HCT116 (cell line): Measurements from ENCODE around the gene PHF2. TPM values are rescaled to one million over a fixed set of nuclear protein-coding genes. Genes with fewer than 3 reads are reported as not detected.

Experiments used
- ATAC-seq: fragments of 200-7000 bp; cut with Tn5 transposase; 2 replicates; pipeline ENCODE4 v1.9.1; 2020; ENCODE audit warnings: mild to moderate bottlenecking, moderate library complexity
- BruUV-seq: library from RNA; stranded (reverse); fragments of 400-500 nt; replicated peaks from 2 replicates; lab custom pipeline; 2021; lab: Mats Ljungman, UMichigan
- CTCF ChIA-PET: fragments of 300-600 bp; sonication (Branson Sonifier 250); formaldehyde crosslinking; loops from one replicate; lab custom pipeline; 2021; ENCODE audit warnings: antibody characterized with exemption; lab: Charles Lee
- POLR2A ChIA-PET: fragments of 300-600, 350-600 bp; sonication (Branson Sonifier 250); formaldehyde crosslinking; loops from one replicate; lab custom pipeline; 2021; ENCODE audit warnings: antibody characterized with exemption; lab: Charles Lee
- RAD21 ChIA-PET, 2 experiments: fragments of 300-600 bp; sonication (Branson Sonifier 250); formaldehyde crosslinking; loops; one replicate each; lab custom pipeline; 2023; ENCODE audit warnings: low total read pairs in 2 of 2; ENCODE audit not compliant: uncharacterized antibody in 2 of 2, unreplicated experiment in 2 of 2, low non-redundant PET in 1 of 2; lab: Charles Lee
- DNase-seq: peaks from one replicate; pipeline ENCODE4 v3.0.0-alpha.2; 2010; ENCODE audit warnings: low read depth, low spot score
- H2AFZ ChIP-seq: fragments of 200-600 bp; shearing (Covaris generic), sonication (generic); 2 replicates; pipeline ENCODE4 v1.6.1; 2017; ENCODE audit warnings: low read depth, mixed run types, mixed read lengths, antibody characterized with exemption, low read length; ENCODE audit not compliant: poor library complexity, severe bottlenecking
- H3K27ac ChIP-seq: 2 replicates; pipeline ENCODE4 v1.5.1; 2012; ENCODE audit warnings: low read depth, low read length
- H3K27me3 ChIP-seq: fragments of 200-600 bp; sonication (generic); 2 replicates; pipeline ENCODE4 v1.6.1; 2016; ENCODE audit warnings: mixed run types, low read length, mixed read lengths; ENCODE audit not compliant: insufficient read depth
- H3K36me3 ChIP-seq, 2 experiments: fragments of 200-500 bp in 1 of 2; fragments of 200-600 bp in 1 of 2; sonication (Bioruptor generic) in 1 of 2; sonication (generic) in 1 of 2; 2 replicates each; pipeline versions ENCODE4 v1.5.1 to v1.6.1; 2014 to 2016; ENCODE audit warnings: low read length in 2 of 2, inconsistent platforms in 1 of 2, mixed read lengths in 1 of 2, mixed run types in 1 of 2; ENCODE audit not compliant: insufficient read depth in 2 of 2, control insufficient read depth in 1 of 2
- H3K4me1 ChIP-seq, 2 experiments: fragments of 200-600 bp in 1 of 2; sonication (generic) in 1 of 2; 2 replicates each; pipeline versions ENCODE4 v1.5.1 to v1.6.1; 2012 to 2017; ENCODE audit warnings: low read length in 2 of 2, inconsistent platforms in 1 of 2, mild to moderate bottlenecking in 1 of 2, mixed read lengths in 1 of 2, mixed run types in 1 of 2, moderate library complexity in 1 of 2; ENCODE audit not compliant: insufficient read depth in 2 of 2, control insufficient read depth in 1 of 2
- H3K4me2 ChIP-seq: fragments of 200-600 bp; sonication (generic); 2 replicates; pipeline ENCODE4 v1.6.1; 2017; ENCODE audit warnings: mixed run types, low read length, mixed read lengths
- H3K4me3 ChIP-seq, 2 experiments: fragments of 200-600 bp in 1 of 2; sonication (generic) in 1 of 2; replicated peaks in 1 of 2; 2 replicates each; pipeline ENCODE4 v1.5.1; 2011 to 2016; ENCODE audit warnings: low read length in 2 of 2, control low read depth in 1 of 2, low read depth in 1 of 2, mild to moderate bottlenecking in 1 of 2, mixed read lengths in 1 of 2, mixed run types in 1 of 2
- H3K79me2 ChIP-seq: fragments of 200-600 bp; sonication (generic); 2 replicates; pipeline ENCODE4 v1.6.1; 2017; ENCODE audit warnings: mild to moderate bottlenecking, mixed run types, low read length, moderate library complexity, mixed read lengths; ENCODE audit not compliant: insufficient read depth
- H3K9ac ChIP-seq: fragments of 200-600 bp; sonication (generic); 2 replicates; pipeline ENCODE4 v1.6.1; 2016; ENCODE audit warnings: low read length, mixed read lengths
- H3K9me2 ChIP-seq: fragments of 200-600 bp; sonication (generic), shearing (Covaris generic); 2 replicates; pipeline ENCODE4 v1.6.1; 2017; ENCODE audit warnings: mixed run types, mild to moderate bottlenecking, moderate library complexity; ENCODE audit not compliant: insufficient read depth
- H3K9me3 ChIP-seq, 2 experiments: fragments of 200-500 bp in 1 of 2; fragments of 200-600 bp in 1 of 2; sonication (Bioruptor generic) in 1 of 2; sonication (generic) in 1 of 2; 2 replicates each; pipeline ENCODE4 v1.6.1; 2014 to 2017; ENCODE audit warnings: low read length in 2 of 2, mixed read lengths in 2 of 2, inconsistent platforms in 1 of 2, low read depth in 1 of 2, mild to moderate bottlenecking in 1 of 2, mixed run types in 1 of 2, moderate library complexity in 1 of 2; ENCODE audit not compliant: control insufficient read depth in 1 of 2, insufficient read depth in 1 of 2
- H4K20me1 ChIP-seq: fragments of 200-600 bp; sonication (generic), shearing (Covaris generic); 2 replicates; pipeline ENCODE4 v1.6.1; 2017; ENCODE audit warnings: mixed run types, mild to moderate bottlenecking, moderate library complexity; ENCODE audit not compliant: insufficient read depth
- ATF3 ChIP-seq: IDR thresholded peaks from 2 replicates; pipeline ENCODE4 v1.6.1; 2012
- CBX3 ChIP-seq: IDR thresholded peaks from 2 replicates; pipeline ENCODE4 v1.6.1; 2012; ENCODE audit warnings: low read depth
- CEBPB ChIP-seq: IDR thresholded peaks from 2 replicates; pipeline ENCODE4 v1.6.1; 2012; ENCODE audit warnings: low read depth
- EGR1 ChIP-seq: IDR thresholded peaks from 2 replicates; pipeline ENCODE4 v1.6.1; 2012; ENCODE audit warnings: low read depth
- EZH2phosphoT487 ChIP-seq: fragments of 200-600 bp; IDR thresholded peaks from 2 replicates; pipeline ENCODE4 v1.6.1; 2018; ENCODE audit warnings: antibody characterized with exemption, borderline replicate concordance
- FOSL1 ChIP-seq: IDR thresholded peaks from 2 replicates; pipeline ENCODE4 v1.6.1; 2012; ENCODE audit warnings: low read depth
- JUND ChIP-seq: IDR thresholded peaks from 2 replicates; pipeline ENCODE4 v1.6.1; 2012
- POLR2A ChIP-seq: IDR thresholded peaks from 2 replicates; pipeline ENCODE4 v1.7.0; 2011; ENCODE audit warnings: borderline replicate concordance; ENCODE audit not compliant: insufficient read depth, insufficient read length; ENCODE audit errors: extremely low read depth
- POLR2AphosphoS5 ChIP-seq: IDR thresholded peaks from 2 replicates; pipeline ENCODE4 v1.6.1; 2011; ENCODE audit warnings: mild to moderate bottlenecking, low read depth, low read length, moderate library complexity
- RAD21 ChIP-seq: IDR thresholded peaks from 2 replicates; pipeline ENCODE4 v1.6.1; 2012; ENCODE audit warnings: low read depth, mild to moderate bottlenecking
- SIN3A ChIP-seq: IDR thresholded peaks from 2 replicates; pipeline ENCODE4 v1.6.1; 2012; ENCODE audit warnings: low read depth
- SP1 ChIP-seq: IDR thresholded peaks from 2 replicates; pipeline ENCODE4 v1.6.1; 2012; ENCODE audit warnings: low read depth
- SRF ChIP-seq: IDR thresholded peaks from 2 replicates; pipeline ENCODE4 v1.6.1; 2012; ENCODE audit warnings: low read depth
- TCF7L2 ChIP-seq: IDR thresholded peaks from 2 replicates; pipeline ENCODE4 v1.7.0; 2011; ENCODE audit warnings: borderline replicate concordance, inconsistent platforms; ENCODE audit not compliant: insufficient read depth, insufficient read length; ENCODE audit errors: extremely low read depth
- YY1 ChIP-seq: IDR thresholded peaks from 2 replicates; pipeline ENCODE4 v1.6.1; 2011; ENCODE audit warnings: low read length, low read depth, moderate library complexity, mild to moderate bottlenecking; ENCODE audit not compliant: insufficient replicate concordance; ENCODE audit errors: extremely low read depth
- ZFX ChIP-seq: fragments of 450-650 bp; IDR thresholded peaks from 2 replicates; pipeline ENCODE4 v1.6.1; 2017
- ZNF274 ChIP-seq: fragments of 200-500 bp; sonication (Bioruptor generic); IDR thresholded peaks from 2 replicates; pipeline ENCODE4 v1.6.1; 2014; ENCODE audit warnings: mild to moderate bottlenecking, low read depth, low read length, inconsistent platforms
- intact Hi-C: fragments of 100-400 bp; cut with micrococcal nuclease; formaldehyde crosslinking; loops from 2 replicates; pipeline ENCODE4 v1.10.0; 2022
- total RNA-seq: library from RNA; stranded (reverse); gene quantifications from one replicate; pipeline ENCODE4 v1.2.1, GENCODE V29; 2021; ENCODE audit not compliant: unreplicated experiment
- TF ChIP-seq, protein P1 (sequence below), 3 experiments: fragments of 200-600 bp in 1 of 3; sonication (generic) in 1 of 3; IDR thresholded peaks in 2 of 3; conservative IDR thresholded peaks in 1 of 3; 2 replicates each; pipeline ENCODE4 v1.5.1; 2012 to 2017; ENCODE audit warnings: low read depth in 2 of 3, low read length in 2 of 3, antibody characterized with exemption in 1 of 3, borderline replicate concordance in 1 of 3, control low read depth in 1 of 3, mild to moderate bottlenecking in 1 of 3, mixed read lengths in 1 of 3, mixed run types in 1 of 3, moderate library complexity in 1 of 3; ENCODE audit not compliant: insufficient read depth in 1 of 3
- TF ChIP-seq, protein P2 (sequence below): IDR thresholded peaks from 2 replicates; pipeline ENCODE4 v1.6.1; 2012; ENCODE audit warnings: low read depth

The PHF2 gene
- total RNA-seq, 1 experiment from 2014 or later, result 20.6 TPM

DNA sequence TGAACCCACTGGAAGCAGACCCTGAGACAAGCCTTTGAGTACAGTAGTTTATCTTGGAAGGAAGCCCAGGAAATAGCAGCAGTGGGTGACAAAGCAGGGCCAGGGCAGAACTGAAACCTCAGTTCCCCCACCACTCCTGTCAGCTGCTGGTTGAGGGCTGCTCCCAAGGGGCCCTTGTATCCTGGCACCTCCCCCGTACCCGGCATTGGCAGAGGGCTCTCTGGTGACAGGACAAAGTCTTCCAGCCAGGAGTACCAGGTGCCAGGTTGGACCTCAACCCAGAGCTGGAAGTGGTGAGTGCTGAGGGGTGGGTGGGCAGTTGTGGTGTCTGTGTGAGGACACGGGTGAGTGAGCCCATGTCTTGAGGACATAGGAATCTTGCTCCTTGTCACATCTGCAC is 123.3 kb downstream of the PHF2 start:
- BruUV-seq, result no TSS peak
- Histone ChIP-seq H3K9me3 (no peaks in the 10 kb centered on the region), H3K4me2 (no peak overlapping the region), H3K27ac (no peak overlapping the region), H3K27me3 (no peaks in the 10 kb centered on the region), H2AFZ (no peak overlapping the region), H3K9me2 (no peaks in the 10 kb centered on the region), H3K4me3 (no peak overlapping the region), H3K36me3 (no peaks in the 10 kb centered on the region), H3K79me2 (no peaks in the 10 kb centered on the region)
- DNase-seq (no peak), ATAC-seq (no peak)
- POLR2A ChIA-PET, result no interaction called here
- RAD21 ChIA-PET, result no interaction called here
- no peak for TF ChIP-seq TCF7L2
- no peak for TF ChIP-seq ZNF274
- no peak for TF ChIP-seq FOSL1
- no peak for TF ChIP-seq YY1
- TF ChIP-seq CEBPB, result no peak
- no peak for TF ChIP-seq SP1
- no peak for TF ChIP-seq EZH2phosphoT487
- TF ChIP-seq CBX3, result no peak
- TF ChIP-seq, protein P1, sequence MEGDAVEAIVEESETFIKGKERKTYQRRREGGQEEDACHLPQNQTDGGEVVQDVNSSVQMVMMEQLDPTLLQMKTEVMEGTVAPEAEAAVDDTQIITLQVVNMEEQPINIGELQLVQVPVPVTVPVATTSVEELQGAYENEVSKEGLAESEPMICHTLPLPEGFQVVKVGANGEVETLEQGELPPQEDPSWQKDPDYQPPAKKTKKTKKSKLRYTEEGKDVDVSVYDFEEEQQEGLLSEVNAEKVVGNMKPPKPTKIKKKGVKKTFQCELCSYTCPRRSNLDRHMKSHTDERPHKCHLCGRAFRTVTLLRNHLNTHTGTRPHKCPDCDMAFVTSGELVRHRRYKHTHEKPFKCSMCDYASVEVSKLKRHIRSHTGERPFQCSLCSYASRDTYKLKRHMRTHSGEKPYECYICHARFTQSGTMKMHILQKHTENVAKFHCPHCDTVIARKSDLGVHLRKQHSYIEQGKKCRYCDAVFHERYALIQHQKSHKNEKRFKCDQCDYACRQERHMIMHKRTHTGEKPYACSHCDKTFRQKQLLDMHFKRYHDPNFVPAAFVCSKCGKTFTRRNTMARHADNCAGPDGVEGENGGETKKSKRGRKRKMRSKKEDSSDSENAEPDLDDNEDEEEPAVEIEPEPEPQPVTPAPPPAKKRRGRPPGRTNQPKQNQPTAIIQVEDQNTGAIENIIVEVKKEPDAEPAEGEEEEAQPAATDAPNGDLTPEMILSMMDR (IDR thresholded peaks at IDR 0.05 in 2 of 3, conservative IDR thresholded peaks at IDR 0.05 in 1 of 3; ENCODE audit: borderline replicate concordance in 1 of 3, insufficient read depth in 1 of 3, low read depth in 2 of 3, low read length in 2 of 3), result no peak
- no peak for TF ChIP-seq SRF
- no peak for TF ChIP-seq SIN3A
- TF ChIP-seq POLR2A, result no peak
- no peak for TF ChIP-seq ZFX
- no peak for TF ChIP-seq RAD21
- TF ChIP-seq POLR2AphosphoS5, result no peak
- no peak for TF ChIP-seq EGR1
- no peak for TF ChIP-seq ATF3
- TF ChIP-seq, protein P2, sequence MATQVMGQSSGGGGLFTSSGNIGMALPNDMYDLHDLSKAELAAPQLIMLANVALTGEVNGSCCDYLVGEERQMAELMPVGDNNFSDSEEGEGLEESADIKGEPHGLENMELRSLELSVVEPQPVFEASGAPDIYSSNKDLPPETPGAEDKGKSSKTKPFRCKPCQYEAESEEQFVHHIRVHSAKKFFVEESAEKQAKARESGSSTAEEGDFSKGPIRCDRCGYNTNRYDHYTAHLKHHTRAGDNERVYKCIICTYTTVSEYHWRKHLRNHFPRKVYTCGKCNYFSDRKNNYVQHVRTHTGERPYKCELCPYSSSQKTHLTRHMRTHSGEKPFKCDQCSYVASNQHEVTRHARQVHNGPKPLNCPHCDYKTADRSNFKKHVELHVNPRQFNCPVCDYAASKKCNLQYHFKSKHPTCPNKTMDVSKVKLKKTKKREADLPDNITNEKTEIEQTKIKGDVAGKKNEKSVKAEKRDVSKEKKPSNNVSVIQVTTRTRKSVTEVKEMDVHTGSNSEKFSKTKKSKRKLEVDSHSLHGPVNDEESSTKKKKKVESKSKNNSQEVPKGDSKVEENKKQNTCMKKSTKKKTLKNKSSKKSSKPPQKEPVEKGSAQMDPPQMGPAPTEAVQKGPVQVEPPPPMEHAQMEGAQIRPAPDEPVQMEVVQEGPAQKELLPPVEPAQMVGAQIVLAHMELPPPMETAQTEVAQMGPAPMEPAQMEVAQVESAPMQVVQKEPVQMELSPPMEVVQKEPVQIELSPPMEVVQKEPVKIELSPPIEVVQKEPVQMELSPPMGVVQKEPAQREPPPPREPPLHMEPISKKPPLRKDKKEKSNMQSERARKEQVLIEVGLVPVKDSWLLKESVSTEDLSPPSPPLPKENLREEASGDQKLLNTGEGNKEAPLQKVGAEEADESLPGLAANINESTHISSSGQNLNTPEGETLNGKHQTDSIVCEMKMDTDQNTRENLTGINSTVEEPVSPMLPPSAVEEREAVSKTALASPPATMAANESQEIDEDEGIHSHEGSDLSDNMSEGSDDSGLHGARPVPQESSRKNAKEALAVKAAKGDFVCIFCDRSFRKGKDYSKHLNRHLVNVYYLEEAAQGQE, result no peak
- no peak for TF ChIP-seq JUND
- TF ChIP-seq, all 23 proteins: peak for 0
- Histone ChIP-seq H3K4me1 (no peaks in the 10 kb centered on the region), H4K20me1 (no peaks in the 10 kb centered on the region), H3K9ac (no peak overlapping the region)
- CTCF ChIA-PET, result no interaction called here
- intact Hi-C loops, result no loop called here
